BJ (cell line): ENCODE results near the gene JAG2. TPM values are rescaled to one million over a fixed set of nuclear protein-coding genes. Genes with fewer than 3 reads are reported as not detected.

ENCODE experiments used
- CTCF ChIA-PET: fragments of 350-600 bp; formaldehyde crosslinking; extraction: SDS; loops from one replicate; lab custom pipeline; 2021; ENCODE audit warnings: antibody characterized with exemption, inconsistent platforms; lab: Yijun Ruan, JAX
- POLR2A ChIA-PET: fragments of 300-600 bp; sonication (Branson Sonifier 250); formaldehyde crosslinking; extraction: SDS; loops from one replicate; lab custom pipeline; 2021; ENCODE audit warnings: antibody characterized with exemption; lab: Charles Lee
- DNase-seq: peaks from one replicate; pipeline ENCODE4 v3.0.0-alpha.2; 2011; ENCODE audit warnings: low read depth
- H3K27me3 ChIP-seq: 2 replicates; pipeline ENCODE4 v1.6.0; 2011; ENCODE audit warnings: low read length; ENCODE audit not compliant: control insufficient read depth, insufficient read depth
- H3K36me3 ChIP-seq: 2 replicates; pipeline ENCODE4 v1.5.1; 2011; ENCODE audit warnings: low read length; ENCODE audit not compliant: control insufficient read depth, insufficient read depth
- H3K4me3 ChIP-seq: 2 replicates; pipeline ENCODE4 v1.5.1; 2011; ENCODE audit warnings: low read depth, mild to moderate bottlenecking, control low read depth, low read length
- polyA plus RNA-seq: library from polyadenylated mRNA; depleted of rRNA; stranded (reverse); fragments of >200 nt; gene quantifications from 2 replicates; pipeline ENCODE4 v1.2.3, GENCODE V29; 2011
- TF ChIP-seq, protein P1 (sequence below): IDR thresholded peaks from 2 replicates; pipeline ENCODE4 v1.5.1; 2011; ENCODE audit warnings: low read depth, mild to moderate bottlenecking, control low read depth, inconsistent platforms, low read length, moderate library complexity; ENCODE audit not compliant: insufficient read depth

Gene JAG2
- polyA plus RNA-seq, 1 experiment: 0.23 TPM

DNA sequence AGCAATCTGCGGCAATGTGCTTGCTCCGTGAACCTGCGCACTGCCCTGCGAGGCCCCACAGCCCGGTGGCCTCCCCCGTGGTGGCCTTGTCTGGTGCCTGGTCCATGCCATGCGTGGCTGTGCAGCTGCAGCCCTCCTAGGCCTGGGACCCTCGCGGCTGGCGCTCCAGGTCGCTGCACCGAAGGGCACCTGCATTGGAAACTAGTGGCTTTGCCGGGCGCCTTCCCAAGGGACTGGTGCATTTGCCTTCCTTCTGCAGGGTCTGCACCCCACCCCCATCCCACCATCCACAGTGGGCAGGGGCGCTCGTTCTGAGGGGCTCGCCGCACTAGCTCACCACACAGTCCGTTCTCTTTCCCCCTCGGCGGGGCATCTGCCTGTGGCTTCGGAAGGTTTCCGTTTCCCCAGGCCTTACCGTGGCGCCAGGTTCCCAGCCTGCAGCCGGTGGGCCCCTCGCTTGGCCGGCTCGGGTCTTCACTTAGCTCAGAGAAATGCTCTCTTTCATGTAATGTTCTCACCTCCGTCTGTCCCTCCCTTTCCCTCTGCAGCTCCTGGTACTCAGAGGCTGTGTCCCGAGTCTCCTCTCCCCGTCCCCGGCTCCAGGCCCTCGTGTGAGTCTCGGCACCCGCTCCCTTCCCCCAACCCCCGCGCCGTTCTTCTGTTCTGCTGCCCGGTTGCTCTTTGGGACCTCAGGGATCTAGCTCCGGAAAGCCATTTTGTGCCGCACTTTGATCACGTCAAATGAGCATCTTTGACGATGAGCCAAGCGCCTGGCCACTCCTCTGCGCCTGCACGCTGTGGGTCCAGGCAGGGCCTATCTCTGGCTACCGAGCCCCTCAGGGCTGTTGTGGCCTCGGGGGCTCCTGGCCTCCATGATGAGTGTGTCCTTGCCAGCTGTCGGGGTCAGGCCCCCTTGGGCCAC lies 31.9 kb downstream of the JAG2 start:
- POLR2A ChIA-PET: no interaction called here
- no peak for DNase-seq
- no peaks in the 10 kb centered on the region for H3K36me3 ChIP-seq
- no peaks in the 10 kb centered on the region; the same call in none of the 2 replicates for H3K27me3 ChIP-seq
- CTCF ChIA-PET: no interaction called here
- TF ChIP-seq, protein P1, sequence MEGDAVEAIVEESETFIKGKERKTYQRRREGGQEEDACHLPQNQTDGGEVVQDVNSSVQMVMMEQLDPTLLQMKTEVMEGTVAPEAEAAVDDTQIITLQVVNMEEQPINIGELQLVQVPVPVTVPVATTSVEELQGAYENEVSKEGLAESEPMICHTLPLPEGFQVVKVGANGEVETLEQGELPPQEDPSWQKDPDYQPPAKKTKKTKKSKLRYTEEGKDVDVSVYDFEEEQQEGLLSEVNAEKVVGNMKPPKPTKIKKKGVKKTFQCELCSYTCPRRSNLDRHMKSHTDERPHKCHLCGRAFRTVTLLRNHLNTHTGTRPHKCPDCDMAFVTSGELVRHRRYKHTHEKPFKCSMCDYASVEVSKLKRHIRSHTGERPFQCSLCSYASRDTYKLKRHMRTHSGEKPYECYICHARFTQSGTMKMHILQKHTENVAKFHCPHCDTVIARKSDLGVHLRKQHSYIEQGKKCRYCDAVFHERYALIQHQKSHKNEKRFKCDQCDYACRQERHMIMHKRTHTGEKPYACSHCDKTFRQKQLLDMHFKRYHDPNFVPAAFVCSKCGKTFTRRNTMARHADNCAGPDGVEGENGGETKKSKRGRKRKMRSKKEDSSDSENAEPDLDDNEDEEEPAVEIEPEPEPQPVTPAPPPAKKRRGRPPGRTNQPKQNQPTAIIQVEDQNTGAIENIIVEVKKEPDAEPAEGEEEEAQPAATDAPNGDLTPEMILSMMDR: no peak
- no peak overlapping the region for H3K4me3 ChIP-seq

DNA sequence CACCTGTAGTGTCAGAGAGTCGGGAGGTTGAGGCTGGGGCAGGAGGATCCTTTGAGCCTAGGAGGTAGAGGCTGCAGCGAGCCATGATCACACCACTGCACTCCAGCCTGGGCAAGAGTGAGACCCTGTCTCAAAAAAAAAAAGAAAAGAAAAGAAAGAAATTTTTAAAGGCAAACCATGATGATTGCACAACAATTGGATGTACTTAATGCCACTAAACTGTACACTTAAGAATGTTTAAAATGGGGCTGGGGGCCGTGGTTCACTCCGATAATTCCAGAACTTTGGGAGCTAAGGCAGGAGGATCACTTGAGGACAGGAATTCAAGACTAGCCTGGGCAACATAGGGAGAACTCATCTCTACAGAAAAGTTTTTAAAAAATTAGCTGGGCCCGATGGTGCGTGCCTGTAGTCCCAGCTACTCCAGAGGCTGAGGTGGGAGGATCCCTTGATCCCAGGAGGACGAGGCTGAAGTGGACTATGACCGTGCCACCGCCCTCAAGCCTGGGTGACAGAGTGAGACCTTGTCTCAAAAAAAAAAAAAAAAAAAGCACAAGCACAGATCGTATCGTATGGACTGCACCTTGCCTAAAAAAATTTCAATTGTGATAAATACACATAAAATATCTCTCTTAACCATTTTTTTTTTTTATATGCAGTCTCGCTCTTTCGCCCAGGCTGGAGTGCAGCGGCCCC lies 32.7 kb downstream of the JAG2 start:
- ChIA-PET CTCF (no interaction called here), POLR2A (no interaction called here)

DNA sequence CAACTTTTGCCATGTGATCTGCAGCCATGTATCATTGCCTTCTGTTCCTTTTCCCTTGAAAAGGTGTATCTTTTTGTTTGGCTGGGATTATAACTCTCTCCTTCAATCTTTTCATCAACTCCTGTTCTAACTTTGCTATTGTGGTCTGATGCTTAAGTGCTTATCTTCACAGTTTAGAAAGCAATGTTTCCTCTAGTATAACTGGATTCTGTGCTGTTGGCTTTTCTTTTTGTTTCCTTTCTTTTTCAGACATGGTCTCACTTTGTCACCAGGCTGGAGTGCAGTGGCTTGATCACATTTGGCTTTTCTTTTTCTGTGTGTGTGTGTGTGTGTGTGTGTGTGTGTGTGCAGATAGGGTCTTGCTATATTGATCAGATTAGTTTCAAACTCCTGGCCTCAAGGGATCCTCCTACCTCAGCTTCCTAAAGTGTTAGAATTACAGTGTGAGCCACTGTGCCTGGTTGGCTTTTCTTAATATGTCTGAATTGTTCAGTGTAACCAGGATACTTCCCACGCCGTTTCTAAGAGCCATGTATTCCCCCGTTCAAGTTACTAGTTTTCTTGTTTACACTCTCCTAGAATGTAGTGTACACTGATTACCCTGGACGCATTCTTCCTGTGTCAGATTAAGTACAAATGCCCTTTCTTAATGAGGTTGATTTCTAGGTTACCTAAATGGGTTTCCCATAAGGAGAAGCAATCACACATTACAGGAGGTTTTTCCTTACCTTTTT lies 35.5 kb downstream of the JAG2 start:
- CTCF ChIA-PET: interaction anchor here (1.0 kb wide), 1 partner anchor 88 kb away, joined by 3 read pairs; no protein-coding TSS in a partner anchor
- H3K4me3 ChIP-seq: no peak overlapping the region
- no peak for DNase-seq
- H3K36me3 ChIP-seq: no peaks in the 10 kb centered on the region
- TF ChIP-seq, protein P1: no peak
- peaks cover under 1% of the 10 kb centered on the region for H3K27me3 ChIP-seq
- POLR2A ChIA-PET: no interaction called here

More for the DNA sequence above, 32.7 kb downstream of the JAG2 start:
- H3K4me3 ChIP-seq: no peak overlapping the region
- TF ChIP-seq, protein P1: no peak
- no peak for DNase-seq
- no peaks in the 10 kb centered on the region for H3K36me3 ChIP-seq
- H3K27me3 ChIP-seq: no peaks in the 10 kb centered on the region; the same call in none of the 2 replicates

DNA sequence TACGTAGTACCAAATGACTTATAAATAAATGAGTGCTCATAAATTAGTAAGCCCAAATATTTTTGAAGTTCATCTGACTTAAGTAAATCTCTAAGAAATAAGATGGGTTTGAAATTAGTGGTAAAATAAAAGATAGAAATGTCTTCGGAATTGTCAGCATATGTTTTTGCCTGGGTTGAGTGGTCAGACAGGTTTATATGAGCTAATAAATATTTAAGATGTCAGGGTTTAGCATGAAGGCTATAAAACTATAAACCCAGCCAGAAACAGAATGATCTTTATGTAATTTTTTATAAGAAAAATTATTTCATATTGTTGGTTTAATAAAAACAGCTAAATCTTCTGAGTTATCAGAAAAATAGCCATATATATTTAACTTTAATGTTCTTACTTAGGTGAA lies 37.3 kb downstream of the JAG2 start:
- DNase-seq: no peak
- CTCF ChIA-PET: interaction anchor here (1.1 to 1.3 kb wide), 2 partner anchors 15 to 40 kb away, joined by 3 read pairs; no protein-coding TSS in a partner anchor

More for the DNA sequence above, 37.3 kb downstream of the JAG2 start:
- Histone ChIP-seq H3K4me3 (no peak overlapping the region), H3K27me3 (peaks cover 5% of the 10 kb centered on the region), H3K36me3 (no peaks in the 10 kb centered on the region)
- POLR2A ChIA-PET: no interaction called here
- TF ChIP-seq, protein P1: no peak
